Hematopoietic multipotent progenitor cell treated with erythropoietin and hydrocortisone succinate and interleukin-3 and kit ligand, for 15 days (in vitro differentiated cells): ENCODE data around the gene INAFM2.

ENCODE experiments used
- DNase-seq: peaks from one replicate; pipeline ENCODE4 v3.0.0-alpha.2; 2015; ENCODE audit warnings: low spot score

INAFM2 gene

GRCh38 chr15:40323239-40323952 lies at the start of gene INAFM2:
INAFM2 (plus strand) TSS chr15:40323692; CDS start chr15:40324056, 364 bp downstream.
- DNase-seq = peak; percentile 70

DNA sequence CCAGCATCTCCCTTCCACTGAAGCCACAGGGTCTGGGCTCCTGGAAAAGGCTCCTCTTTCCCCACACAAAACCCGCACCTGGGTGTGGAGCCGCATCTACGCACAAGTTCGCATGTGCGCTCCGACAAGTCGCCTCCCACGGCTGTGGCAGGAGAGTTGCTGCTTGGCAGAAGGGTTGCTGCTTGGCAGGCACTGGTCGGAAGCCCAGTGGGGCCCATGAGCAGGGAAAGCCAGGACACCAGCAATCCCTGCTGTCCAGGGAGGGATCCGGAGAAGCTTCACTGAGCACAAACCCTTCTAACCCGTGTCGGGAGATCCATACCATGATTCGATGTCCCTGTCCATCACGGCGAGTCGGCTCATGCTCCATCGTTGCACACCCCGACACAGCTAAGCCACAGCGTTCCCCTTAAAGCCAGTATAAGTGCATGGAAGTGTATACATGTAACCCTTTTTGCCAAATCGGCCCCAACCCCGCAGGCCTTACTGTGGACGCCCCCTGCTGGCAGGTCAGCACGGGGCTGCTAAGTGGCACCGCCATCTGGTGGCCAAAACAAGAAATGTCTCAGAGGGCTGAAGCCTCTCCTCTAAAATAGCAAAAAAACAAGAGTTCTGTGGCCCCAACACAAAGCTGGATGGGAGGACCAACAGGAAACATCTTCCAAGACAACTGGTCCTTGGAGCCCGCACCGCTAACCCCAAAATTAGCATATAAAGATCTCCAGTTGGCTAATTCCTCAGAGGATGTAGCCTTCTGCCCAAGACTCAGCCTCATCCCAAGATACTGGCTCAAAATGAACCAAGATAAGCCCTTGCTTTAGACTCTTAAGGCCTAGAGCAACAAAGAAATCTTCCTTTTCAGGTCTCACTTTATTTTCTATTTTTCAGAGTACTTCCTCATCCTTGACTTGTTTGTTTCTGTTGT lies 48.9 kb upstream of the INAFM2 start:
- peak; percentile 87 for DNase-seq

DNA sequence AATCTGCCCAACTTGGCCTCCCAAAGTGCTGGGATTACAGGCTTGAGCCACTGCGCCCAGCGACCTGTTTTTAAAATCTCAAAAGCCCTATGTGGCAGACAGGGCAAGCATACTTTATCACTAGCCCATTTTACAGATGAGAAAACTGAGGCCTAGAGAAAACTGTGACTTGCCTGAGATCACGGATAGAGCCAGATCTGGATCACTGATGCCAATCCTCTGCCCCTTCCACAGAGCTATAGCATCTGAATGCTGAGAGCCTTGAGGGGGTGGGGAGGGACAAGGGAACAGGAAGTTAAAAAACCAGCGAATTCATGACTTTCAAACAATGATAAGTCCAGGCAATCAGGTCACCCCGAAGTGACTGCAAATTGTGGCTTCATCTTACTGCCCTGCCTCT lies 48.0 kb upstream of the INAFM2 start:
- no peak for DNase-seq

DNA sequence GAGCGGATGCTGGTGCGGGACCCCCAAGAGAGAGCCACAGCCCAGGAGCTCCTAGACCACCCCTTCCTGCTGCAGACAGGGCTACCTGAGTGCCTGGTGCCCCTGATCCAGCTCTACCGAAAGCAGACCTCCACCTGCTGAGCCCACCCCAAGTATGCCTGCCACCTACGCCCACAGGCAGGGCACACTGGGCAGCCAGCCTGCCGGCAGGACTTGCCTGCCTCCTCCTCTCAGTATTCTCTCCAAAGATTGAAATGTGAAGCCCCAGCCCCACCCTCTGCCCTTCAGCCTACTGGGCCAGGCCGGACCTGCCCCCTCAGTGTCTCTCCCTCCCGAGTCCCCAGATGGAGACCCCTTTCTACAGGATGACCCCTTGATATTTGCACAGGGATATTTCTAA lies 47.5 kb upstream of the INAFM2 start:
- DNase-seq = no peak

DNA sequence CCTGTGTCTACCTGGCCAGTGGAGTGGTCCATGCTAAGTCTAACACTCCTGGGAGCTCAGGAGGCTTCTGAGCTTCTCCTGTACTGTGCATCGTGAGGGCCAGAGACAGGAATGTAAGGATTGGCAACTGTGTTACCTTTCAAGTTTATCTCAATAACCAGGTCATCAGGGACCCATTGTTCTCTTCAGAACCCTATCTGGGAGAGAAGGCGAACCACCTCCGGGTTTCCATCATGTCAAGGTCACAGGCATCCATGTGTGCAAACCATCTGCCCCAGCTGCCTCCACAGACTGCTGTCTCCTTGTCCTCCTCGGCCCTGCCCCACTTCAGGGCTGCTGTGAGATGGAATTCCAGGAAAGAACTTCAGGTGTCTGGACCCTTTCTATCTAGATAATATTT lies 46.6 kb upstream of the INAFM2 start:
- no peak for DNase-seq

DNA sequence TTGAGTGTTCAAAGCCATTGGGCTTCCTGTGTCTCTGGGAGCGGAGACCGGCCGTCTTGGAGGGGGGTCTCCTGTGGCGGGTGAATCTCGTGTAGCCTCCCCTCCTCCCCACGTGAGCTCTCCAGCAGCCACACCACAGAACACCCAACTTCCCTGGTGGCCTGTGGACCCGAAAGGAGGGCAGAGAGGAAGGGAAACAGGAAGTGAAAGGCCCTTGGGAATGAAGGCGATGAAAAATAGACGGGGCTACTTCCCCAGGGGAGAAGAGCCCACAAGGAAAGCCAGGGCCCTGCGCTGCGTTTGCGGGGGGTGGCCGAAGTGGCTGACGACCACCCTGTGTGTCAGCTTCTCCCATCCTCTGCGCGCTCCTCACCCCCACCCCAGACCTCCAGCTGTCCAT lies 46.0 kb upstream of the INAFM2 start:
- DNase-seq = no peak

DNA sequence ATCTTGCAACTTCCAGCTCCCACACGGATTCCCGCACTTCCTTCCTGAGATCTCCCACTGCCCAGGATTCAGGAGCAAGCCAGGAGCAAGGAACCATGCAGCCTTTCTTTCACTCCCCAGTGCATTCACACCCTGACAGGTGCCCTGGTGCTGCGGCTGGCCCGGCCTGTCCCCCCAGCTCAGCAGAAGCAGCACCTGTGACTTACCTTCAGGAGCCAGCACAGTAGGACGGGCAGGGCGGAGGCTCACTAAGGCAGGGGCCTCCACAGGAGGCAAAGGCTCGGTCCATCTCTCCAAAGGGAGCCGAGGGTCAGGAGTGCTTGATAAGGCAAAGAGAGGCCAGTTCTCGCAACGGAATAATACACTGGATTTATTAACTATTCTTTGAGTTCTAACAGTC lies 45.5 kb upstream of the INAFM2 start:
- DNase-seq = no peak

- DNase-seq = peak; percentile 73
Observed at GRCh38 chr15:40279437-40280141, 43.9 kb upstream of the INAFM2 start.

GRCh38 chr15:40280260-40281056 lies 43.0 kb upstream of the INAFM2 start:
- DNase-seq = no peak

DNA sequence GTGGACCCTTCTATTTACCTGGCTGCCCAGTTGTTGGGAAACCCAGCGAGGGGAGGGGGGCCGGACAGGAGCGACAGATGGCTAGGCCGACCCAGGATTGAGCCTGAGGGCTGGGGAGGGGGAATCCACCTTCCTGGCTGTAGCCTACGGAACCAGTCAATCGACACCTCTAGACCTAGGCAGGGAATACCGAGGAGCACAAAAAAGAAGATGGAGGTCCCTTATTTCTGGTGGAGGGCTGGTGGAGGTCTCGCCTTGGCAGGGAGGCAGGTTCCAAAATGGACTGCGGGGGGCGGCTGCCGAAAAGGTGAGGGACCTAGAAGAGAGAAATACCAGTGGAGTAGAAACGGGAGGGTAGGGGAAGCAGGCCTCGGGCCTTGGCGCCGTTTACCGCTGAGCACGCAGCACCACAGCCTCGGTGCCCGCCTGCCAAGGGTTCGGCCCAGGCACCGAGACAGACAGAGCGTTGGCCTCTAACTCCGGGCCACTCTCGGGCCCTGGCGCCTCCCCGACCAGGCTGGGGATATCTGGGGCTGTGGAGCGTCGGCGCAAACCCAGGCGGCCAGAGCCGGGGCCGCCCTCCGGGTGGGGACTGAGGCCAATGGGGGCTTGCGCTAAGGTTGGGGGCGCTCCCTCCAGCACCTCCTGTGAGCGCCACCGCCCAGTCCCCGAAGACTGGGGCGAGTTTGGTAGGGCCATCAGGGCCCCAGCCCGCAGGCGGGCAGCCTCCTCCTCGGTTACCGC lies 42.3 kb upstream of the INAFM2 start:
- DNase-seq = no peak

DNA sequence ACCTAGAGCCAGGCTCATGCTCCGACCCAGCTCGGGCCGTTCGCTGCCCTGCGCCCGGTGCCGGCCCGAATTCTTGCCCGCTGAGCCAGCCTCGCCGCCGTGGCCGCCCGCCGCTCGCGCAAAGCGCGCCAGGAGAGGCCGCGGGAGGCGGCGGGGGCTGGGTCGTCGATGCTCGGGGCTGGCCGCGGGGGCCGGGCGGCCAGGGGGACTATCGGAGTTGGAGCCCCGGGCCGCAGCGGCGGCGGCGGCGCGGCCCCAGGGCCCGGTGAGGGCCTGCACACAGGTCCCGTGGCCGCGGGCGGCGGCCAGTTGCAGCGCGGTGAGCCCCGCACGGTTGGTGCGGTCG lies 41.7 kb upstream of the INAFM2 start:
- DNase-seq = no peak

GRCh38 chr15:40282147-40282868 lies 41.2 kb upstream of the INAFM2 start:
- no peak for DNase-seq

DNA sequence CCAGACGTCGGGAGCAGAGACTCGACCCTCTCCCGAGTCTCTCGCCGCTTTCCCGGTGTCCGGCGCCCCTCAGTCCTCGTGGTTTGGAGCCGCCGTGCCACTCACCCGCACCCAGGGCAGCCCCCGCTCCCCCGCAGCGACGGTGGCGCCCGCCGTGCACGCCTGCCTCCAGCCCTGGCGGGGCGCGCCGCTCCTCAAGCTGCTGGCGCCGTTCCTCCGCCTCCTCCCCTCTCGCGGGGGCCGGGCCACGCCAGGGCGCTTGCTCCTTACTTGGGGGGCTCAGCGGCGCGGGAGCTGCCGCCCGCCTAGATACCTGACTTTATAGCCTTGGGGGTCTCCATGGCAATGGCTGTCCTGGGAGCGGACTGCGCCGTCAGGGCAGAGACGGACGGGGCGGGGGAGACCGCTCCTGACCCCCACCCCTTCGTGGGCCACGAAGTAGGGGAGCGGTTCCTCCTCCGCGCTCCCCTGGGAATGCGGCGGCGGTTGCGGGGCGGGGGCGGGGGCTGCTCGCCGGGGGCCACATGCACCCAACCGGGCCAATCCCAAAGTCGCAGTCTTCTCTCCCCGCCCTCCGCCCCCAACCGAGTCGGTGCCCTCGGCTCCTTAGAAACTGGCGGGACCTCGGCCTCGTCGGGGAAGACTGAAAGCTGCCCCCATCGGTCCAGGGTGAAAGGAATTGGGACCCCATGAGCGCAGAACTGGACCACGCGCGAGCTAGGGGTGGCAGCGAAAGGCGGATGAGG lies 40.5 kb upstream of the INAFM2 start, which contains the start of gene ANKRD63:
ANKRD63 (minus strand) TSS at position 196 of the 746 bp plus-strand sequence. CDS start 478 bp downstream, outside the sequence.
- no peak for DNase-seq

DNA sequence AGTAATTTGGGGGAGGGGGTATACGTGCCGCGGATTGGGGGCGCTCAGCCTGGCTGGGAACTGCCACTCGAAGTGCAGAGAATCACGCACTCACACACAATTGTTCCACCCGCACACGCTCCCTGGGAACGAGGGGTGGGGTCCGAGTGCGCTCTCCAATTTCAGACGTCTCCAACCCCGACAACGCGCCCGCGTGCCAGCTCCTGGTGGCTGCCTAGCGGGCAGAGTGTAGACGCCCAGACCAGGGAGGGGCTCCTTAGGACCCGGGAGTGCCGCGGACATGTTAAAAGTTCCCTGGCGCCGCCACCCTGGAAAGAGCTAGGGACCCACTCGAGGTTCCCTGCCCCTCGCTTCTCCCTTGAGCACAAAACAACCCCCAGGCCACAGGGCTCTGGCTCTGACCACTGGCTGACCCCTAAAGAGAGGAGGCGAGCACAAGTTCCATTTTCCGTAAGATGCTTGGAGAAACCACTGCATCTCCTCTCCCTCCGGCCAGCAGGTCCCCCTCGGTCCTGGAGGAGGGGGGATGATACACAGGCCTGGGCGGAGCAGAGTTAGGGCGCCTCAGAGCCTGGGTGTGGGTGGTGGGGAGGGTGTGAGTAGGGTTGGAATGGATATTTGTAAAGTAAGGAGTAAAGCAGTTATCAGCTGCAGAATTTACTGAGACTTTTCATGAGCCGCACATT lies 39.7 kb upstream of the INAFM2 start:
- no peak for DNase-seq

- no peak for DNase-seq
Observed at GRCh38 chr15:40285151-40285550, 38.3 kb upstream of the INAFM2 start.

DNA sequence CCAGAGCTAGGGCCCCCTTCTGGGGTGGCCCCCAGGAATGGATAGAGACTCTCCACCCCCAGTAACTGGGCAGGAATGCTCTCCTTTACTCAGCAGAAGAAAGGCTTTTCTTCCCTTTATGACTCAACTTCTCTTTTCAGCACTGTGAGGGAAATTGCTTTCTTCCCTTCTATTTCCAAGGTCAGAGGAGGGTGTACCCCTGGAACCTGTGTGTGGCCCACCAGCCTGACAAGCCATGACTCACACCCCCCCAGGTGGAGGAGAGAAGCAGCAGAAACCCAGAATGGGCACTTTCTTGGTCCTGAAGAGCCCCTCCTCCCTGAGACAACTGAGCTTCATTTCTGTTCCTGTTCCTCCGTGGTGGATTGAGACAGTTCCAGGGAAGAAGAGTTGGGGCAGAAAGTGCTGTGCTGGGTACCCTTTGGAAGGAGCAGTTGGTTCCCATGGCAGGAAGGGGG lies 37.9 kb upstream of the INAFM2 start:
- no peak for DNase-seq

DNA sequence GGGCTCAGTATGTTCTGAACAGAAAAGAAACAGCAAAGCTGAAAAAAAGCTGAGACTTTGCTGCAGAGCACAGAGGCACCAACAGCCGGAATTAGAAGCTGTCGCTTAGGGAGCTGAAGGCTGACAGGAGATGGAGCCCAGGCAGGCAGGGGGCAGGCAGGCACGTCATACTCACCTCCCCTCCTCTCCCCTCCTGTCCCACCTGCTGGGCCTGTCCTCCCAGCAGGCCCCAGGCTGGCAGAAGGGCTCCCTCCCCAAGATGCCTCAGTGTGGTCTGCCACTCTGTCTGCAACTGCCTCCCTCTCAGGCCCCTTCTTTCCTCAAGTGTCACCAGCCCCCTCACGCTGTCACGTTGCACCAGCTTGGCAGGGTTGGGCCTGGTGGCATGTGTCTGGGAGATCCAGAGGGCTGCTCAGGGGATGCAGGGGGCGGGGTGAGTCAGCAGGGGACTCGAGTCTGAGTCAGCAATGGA lies 37.4 kb upstream of the INAFM2 start:
- no peak for DNase-seq

DNA sequence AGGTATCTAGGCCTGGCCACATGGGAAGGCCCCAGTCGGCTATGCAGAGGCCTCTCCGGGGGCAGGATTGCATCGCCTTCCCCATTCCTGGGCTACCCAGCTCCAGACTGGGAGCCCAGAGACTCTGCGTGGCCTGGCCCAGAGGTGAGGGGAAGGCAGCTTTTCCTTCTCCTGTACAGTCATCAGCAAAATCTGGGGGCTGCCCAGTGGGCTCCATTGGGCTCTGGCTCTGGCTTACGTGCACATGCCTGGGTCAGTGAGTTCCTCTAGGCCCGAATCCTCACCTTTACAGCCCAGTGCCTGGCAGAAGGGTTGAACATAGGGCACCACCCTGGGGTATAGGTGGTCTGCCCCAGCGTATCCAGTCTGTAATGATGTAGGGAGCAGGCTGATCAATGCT lies 36.7 kb upstream of the INAFM2 start:
- no peak for DNase-seq

GRCh38 chr15:40287505-40287904 lies 36.0 kb upstream of the INAFM2 start:
- no peak for DNase-seq
